Breast epithelium (tissue), 3 donors: Measurements from ENCODE around the gene CTSW.

ENCODE experiments used
- POLR2A ChIP-seq: fragments of 450-650 bp; IDR thresholded peaks from one replicate; pipeline ENCODE4 v1.6.1; 2016; ENCODE audit warnings: antibody characterized with exemption, mild to moderate bottlenecking, moderate library complexity
- POLR2AphosphoS5 ChIP-seq, 3 donors: sonication (generic); formaldehyde crosslinking; IDR thresholded peaks; one replicate each; pipeline ENCODE4 v1.6.1; 2017; ENCODE audit warnings: antibody characterized with exemption in 3 of 3

DNA sequence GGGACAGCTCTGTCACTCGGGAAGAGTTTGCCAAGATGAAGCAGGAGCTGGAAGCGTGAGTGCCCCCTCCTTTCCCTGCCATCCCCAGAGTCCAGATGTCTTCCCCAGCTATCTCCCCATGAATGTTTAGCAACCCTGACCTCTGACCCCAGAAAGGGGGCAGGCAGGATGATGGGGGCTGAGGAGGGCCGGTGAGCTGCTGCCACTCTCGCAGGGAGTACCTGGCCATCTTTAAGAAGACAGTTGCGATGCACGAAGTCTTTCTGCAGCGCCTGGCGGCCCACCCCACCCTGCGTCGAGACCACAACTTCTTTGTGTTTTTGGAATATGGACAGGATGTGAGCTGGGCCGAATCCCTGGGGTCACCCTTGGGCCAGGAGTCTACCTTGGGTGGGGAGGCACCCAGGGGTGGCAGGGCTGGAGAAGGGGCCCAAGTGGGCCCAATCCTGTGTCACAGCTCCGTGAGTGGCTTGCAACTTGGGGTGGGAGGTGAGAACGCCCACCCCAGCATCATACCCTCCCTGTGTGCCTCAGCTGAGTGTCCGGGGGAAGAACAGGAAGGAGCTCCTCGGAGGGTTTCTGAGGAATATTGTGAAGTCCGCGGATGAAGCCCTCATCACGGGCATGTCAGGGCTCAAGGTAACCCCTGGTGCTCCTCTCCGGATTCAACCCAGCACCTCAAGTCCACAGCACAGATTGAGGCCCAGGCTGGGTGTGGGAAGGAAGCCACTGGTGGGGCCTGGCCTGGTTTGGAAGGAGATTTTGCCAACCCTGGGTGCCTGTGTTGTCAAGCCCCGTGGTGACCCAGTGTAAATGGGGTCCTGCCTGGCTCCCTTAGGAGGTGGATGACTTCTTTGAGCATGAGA lies 29.2 kb upstream of the CTSW start:
- TF ChIP-seq POLR2AphosphoS5 (IDR thresholded peaks at IDR 0.05) (no peak), POLR2A (no peak)
